Measurements from ENCODE around the gene DCAF4.

- TF ChIP-seq, protein P1, sequence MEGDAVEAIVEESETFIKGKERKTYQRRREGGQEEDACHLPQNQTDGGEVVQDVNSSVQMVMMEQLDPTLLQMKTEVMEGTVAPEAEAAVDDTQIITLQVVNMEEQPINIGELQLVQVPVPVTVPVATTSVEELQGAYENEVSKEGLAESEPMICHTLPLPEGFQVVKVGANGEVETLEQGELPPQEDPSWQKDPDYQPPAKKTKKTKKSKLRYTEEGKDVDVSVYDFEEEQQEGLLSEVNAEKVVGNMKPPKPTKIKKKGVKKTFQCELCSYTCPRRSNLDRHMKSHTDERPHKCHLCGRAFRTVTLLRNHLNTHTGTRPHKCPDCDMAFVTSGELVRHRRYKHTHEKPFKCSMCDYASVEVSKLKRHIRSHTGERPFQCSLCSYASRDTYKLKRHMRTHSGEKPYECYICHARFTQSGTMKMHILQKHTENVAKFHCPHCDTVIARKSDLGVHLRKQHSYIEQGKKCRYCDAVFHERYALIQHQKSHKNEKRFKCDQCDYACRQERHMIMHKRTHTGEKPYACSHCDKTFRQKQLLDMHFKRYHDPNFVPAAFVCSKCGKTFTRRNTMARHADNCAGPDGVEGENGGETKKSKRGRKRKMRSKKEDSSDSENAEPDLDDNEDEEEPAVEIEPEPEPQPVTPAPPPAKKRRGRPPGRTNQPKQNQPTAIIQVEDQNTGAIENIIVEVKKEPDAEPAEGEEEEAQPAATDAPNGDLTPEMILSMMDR (IDR thresholded peaks at IDR 0.05): no peak
- no peak for TF ChIP-seq POLR2A (IDR thresholded peaks at IDR 0.05)
Observed at GRCh38 chr14:72945356-72946027, 19.2 kb downstream of the DCAF4 start.
